Measurements from ENCODE around the gene RECK. TPM values are rescaled to one million over a fixed set of nuclear protein-coding genes. Genes with fewer than 3 reads are reported as not detected.

Gene RECK
- total RNA-seq, 1 experiment from 2014 or later: 2.6 TPM

DNA sequence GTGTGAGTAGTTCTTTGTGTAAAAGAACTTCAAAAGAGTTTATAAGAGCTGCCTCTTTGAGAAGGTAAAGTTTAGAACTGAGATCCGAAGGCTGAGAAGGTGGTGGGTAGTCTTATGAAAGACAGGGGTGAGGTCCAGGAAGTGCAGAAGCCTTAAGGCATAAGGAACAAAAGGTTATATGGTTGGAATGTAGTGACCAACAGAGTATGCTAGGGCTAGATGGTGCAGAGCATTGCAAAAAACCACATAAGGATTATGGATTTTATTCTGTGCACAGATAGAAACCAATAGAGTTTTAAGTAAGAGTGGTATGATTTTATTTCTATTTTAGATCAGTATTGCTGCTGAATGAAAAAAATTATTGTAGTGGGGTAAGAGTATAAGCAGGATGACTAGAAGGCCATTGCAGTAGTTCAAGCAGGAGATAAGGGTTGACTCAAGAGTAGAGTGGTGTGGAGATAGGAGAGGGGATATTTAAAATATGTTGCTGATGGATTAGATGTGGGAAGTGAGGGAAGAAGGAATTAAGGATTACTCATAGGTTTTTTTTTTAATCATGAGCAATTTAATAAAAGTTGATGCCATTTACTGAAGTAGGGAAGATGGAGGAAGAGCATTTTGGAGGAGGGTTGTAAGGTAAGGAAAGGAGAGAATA lies 3.7 kb downstream of the RECK start:
- H2AFZ ChIP-seq (ENCODE audit: low read length): no peak overlapping the region
- H3K4me2 ChIP-seq (ENCODE audit: low read depth, low read length, poor library complexity, severe bottlenecking): no peak overlapping the region
- no peaks in the 10 kb centered on the region for H3K9me2 ChIP-seq (replicated peaks; ENCODE audit: insufficient read depth, low read length)
- no peak overlapping the region for H3K9ac ChIP-seq (ENCODE audit: low read length)
- peaks cover 9% of the 10 kb centered on the region for H3K4me1 ChIP-seq (ENCODE audit: low read length)
- H3K27ac ChIP-seq (ENCODE audit: low read length): no peak overlapping the region
- no peaks in the 10 kb centered on the region for H3K9me3 ChIP-seq (ENCODE audit: low read length)
- no peak overlapping the region for H3K4me3 ChIP-seq (ENCODE audit: low read length)
- DNase-seq: no peak
- H3K36me3 ChIP-seq (ENCODE audit: insufficient read depth, low read length): no peaks in the 10 kb centered on the region
- H3K79me2 ChIP-seq (ENCODE audit: low read length): no peaks in the 10 kb centered on the region
- H4K20me1 ChIP-seq (ENCODE audit: insufficient read depth, low read depth, low read length): peaks cover 8% of the 10 kb centered on the region
- no peaks in the 10 kb centered on the region for H3K27me3 ChIP-seq (ENCODE audit: low read length)

DNA sequence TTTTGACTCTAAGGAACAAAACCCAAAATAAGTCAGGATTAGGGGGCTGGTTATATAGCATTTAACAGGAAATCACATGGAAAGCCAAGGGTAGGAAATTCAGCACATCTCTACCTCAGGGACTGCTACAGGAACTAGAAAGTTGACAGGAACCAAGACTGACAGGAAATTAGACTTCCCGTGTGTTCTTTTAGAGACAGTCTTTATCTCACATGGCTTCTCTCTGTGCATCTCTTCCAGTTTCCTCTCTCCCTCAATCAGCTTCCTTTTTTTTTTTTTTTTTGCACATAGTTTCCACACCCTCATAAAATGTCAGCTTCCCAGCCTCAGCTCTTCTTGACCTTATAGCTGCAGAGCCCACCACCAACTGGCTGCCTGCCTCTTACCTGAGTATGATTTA lies 4.8 kb downstream of the RECK start:
- no peak overlapping the region for H3K4me3 ChIP-seq (ENCODE audit: low read length)
- H3K4me2 ChIP-seq (ENCODE audit: low read depth, low read length, poor library complexity, severe bottlenecking): no peak overlapping the region
- H3K27ac ChIP-seq (ENCODE audit: low read length): no peak overlapping the region
- H3K9ac ChIP-seq (ENCODE audit: low read length): no peak overlapping the region
- H3K79me2 ChIP-seq (ENCODE audit: low read length): no peaks in the 10 kb centered on the region
- no peaks in the 10 kb centered on the region for H3K27me3 ChIP-seq (ENCODE audit: low read length)
- H3K9me2 ChIP-seq (replicated peaks; ENCODE audit: insufficient read depth, low read length): no peaks in the 10 kb centered on the region
- peaks cover 11% of the 10 kb centered on the region for H4K20me1 ChIP-seq (ENCODE audit: insufficient read depth, low read depth, low read length)
- no peaks in the 10 kb centered on the region for H3K36me3 ChIP-seq (ENCODE audit: insufficient read depth, low read length)
- no peaks in the 10 kb centered on the region for H3K9me3 ChIP-seq (ENCODE audit: low read length)
- H3K4me1 ChIP-seq (ENCODE audit: low read length): peaks cover 6% of the 10 kb centered on the region
- DNase-seq: no peak
- H2AFZ ChIP-seq (ENCODE audit: low read length): no peak overlapping the region

DNA sequence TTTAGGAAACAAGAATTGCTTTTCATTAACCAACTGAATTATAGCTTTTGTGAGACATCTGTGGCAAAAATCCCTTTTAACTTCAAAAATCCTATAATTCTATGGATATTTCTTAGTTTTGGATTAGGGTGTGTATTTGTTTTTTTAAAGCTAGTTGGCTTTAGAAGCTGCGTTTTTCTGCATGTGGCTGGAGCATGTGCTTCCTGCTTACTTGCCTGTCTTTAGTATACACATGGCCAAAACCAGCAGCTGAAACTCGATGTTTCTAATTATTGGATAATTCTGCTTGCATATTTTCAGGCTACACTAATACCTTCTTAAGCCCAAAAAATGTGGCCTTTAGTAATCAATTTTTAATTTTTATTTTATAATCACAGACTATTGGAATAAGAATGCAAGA lies 8.9 kb downstream of the RECK start:
- Histone ChIP-seq H3K9me2 (replicated peaks; ENCODE audit: insufficient read depth, low read length) (no peaks in the 10 kb centered on the region), H3K9ac (ENCODE audit: low read length) (no peak overlapping the region), H4K20me1 (ENCODE audit: insufficient read depth, low read depth, low read length) (0 out of 2 replicates have a peak, but pooled peaks cover 6% of the 10 kb centered on the region), H3K4me2 (ENCODE audit: low read depth, low read length, poor library complexity, severe bottlenecking) (no peak overlapping the region), H3K9me3 (ENCODE audit: low read length) (no peaks in the 10 kb centered on the region), H3K4me1 (ENCODE audit: low read length) (no peaks in the 10 kb centered on the region), H3K79me2 (ENCODE audit: low read length) (no peaks in the 10 kb centered on the region), H2AFZ (ENCODE audit: low read length) (no peak overlapping the region), H3K27me3 (ENCODE audit: low read length) (no peaks in the 10 kb centered on the region), H3K36me3 (ENCODE audit: insufficient read depth, low read length) (no peaks in the 10 kb centered on the region), H3K4me3 (ENCODE audit: low read length) (no peak overlapping the region), H3K27ac (ENCODE audit: low read length) (no peak overlapping the region)
- no peak for DNase-seq

DNA sequence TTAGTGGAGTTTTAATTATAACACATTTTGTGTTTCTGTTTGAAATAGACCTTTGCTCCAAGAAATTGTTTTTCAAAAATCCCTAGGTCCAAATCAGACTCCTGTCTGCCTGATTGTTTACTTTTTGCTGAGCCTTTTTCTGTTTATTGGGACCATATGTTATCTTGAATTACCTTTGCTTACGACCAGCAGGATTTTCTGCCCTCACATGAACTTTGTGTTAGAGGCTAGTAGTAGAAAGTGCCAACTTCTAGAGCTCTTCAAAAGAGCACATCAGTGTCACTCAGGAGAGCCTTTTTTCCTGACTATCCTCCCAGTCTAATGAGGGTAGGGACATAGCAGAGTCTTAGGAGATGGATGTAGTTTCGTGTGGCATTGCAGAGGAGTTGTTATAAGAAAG lies 10.2 kb downstream of the RECK start:
- Histone ChIP-seq H3K9me3 (ENCODE audit: low read length) (no peaks in the 10 kb centered on the region), H3K27me3 (ENCODE audit: low read length) (no peaks in the 10 kb centered on the region), H3K4me3 (ENCODE audit: low read length) (no peak overlapping the region), H3K4me1 (ENCODE audit: low read length) (no peaks in the 10 kb centered on the region), H3K79me2 (ENCODE audit: low read length) (no peaks in the 10 kb centered on the region), H3K27ac (ENCODE audit: low read length) (no peak overlapping the region), H3K4me2 (ENCODE audit: low read depth, low read length, poor library complexity, severe bottlenecking) (no peak overlapping the region), H3K36me3 (ENCODE audit: insufficient read depth, low read length) (no peaks in the 10 kb centered on the region), H3K9ac (ENCODE audit: low read length) (no peak overlapping the region), H4K20me1 (ENCODE audit: insufficient read depth, low read depth, low read length) (0 out of 2 replicates have a peak, but pooled peaks cover 3% of the 10 kb centered on the region), H2AFZ (ENCODE audit: low read length) (no peak overlapping the region), H3K9me2 (replicated peaks; ENCODE audit: insufficient read depth, low read length) (0 out of 2 replicates have a peak, but pooled peaks cover 2% of the 10 kb centered on the region)
- no peak for DNase-seq

DNA sequence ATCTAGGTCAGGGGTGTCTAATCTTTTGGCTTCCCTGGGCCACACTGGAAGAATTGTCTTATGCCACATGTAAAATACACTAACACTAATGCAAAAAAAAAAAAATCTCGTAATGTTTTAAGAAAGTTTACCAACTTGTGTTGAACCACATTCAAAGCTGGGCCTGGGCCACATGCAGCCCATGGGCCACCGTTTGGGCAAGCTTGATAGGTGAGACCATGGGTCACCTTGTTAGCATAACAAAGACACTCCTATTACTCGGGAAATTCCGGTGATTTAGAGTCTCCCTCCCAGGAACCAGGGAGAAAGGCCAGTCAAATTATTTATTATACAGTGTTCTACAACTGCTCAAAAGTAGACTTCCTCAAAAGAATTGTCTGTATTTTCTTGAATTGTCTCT lies 12.7 kb downstream of the RECK start:
- no peak overlapping the region for H2AFZ ChIP-seq (ENCODE audit: low read length)
- H3K9me2 ChIP-seq (replicated peaks; ENCODE audit: insufficient read depth, low read length): 0 out of 2 replicates have a peak, but pooled peaks cover 3% of the 10 kb centered on the region
- H3K79me2 ChIP-seq (ENCODE audit: low read length): no peaks in the 10 kb centered on the region
- H3K27me3 ChIP-seq (ENCODE audit: low read length): no peaks in the 10 kb centered on the region
- H3K27ac ChIP-seq (ENCODE audit: low read length): no peak overlapping the region
- H4K20me1 ChIP-seq (ENCODE audit: insufficient read depth, low read depth, low read length): 0 out of 2 replicates have a peak, but pooled peaks cover 3% of the 10 kb centered on the region
- H3K9ac ChIP-seq (ENCODE audit: low read length): no peak overlapping the region
- no peaks in the 10 kb centered on the region for H3K36me3 ChIP-seq (ENCODE audit: insufficient read depth, low read length)
- H3K4me2 ChIP-seq (ENCODE audit: low read depth, low read length, poor library complexity, severe bottlenecking): no peak overlapping the region
- no peaks in the 10 kb centered on the region for H3K9me3 ChIP-seq (ENCODE audit: low read length)
- no peaks in the 10 kb centered on the region for H3K4me1 ChIP-seq (ENCODE audit: low read length)
- no peak for DNase-seq
- no peak overlapping the region for H3K4me3 ChIP-seq (ENCODE audit: low read length)

DNA sequence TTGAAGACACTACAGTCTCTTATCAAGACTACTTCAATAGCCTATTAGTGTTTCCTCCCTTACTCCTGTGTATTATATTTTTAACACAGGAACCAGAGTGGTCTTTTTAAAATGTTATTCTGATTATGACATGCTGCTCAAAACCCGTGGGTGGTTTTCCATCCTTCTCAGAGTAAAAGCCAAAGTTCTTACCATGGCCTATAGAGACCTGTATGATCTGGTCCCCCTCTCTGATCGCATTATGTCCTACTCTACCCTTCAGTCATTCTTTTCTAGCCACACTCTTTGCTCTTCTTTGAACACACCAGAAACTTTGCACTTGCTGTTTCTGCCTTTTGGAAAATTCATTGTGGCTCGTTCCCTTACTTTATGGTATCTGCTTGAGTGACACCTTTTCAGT lies 13.8 kb downstream of the RECK start:
- no peaks in the 10 kb centered on the region for H3K27me3 ChIP-seq (ENCODE audit: low read length)
- 0 out of 2 replicates have a peak, but pooled peaks cover 3% of the 10 kb centered on the region for H3K9me2 ChIP-seq (replicated peaks; ENCODE audit: insufficient read depth, low read length)
- no peak overlapping the region for H3K9ac ChIP-seq (ENCODE audit: low read length)
- H3K4me1 ChIP-seq (ENCODE audit: low read length): no peaks in the 10 kb centered on the region
- H3K27ac ChIP-seq (ENCODE audit: low read length): no peak overlapping the region
- H3K4me2 ChIP-seq (ENCODE audit: low read depth, low read length, poor library complexity, severe bottlenecking): no peak overlapping the region
- no peaks in the 10 kb centered on the region for H3K79me2 ChIP-seq (ENCODE audit: low read length)
- no peak for DNase-seq
- H3K9me3 ChIP-seq (ENCODE audit: low read length): no peaks in the 10 kb centered on the region
- H2AFZ ChIP-seq (ENCODE audit: low read length): no peak overlapping the region
- no peak overlapping the region for H3K4me3 ChIP-seq (ENCODE audit: low read length)
- H4K20me1 ChIP-seq (ENCODE audit: insufficient read depth, low read depth, low read length): 0 out of 2 replicates have a peak, but pooled peaks cover 3% of the 10 kb centered on the region
- H3K36me3 ChIP-seq (ENCODE audit: insufficient read depth, low read length): no peaks in the 10 kb centered on the region

DNA sequence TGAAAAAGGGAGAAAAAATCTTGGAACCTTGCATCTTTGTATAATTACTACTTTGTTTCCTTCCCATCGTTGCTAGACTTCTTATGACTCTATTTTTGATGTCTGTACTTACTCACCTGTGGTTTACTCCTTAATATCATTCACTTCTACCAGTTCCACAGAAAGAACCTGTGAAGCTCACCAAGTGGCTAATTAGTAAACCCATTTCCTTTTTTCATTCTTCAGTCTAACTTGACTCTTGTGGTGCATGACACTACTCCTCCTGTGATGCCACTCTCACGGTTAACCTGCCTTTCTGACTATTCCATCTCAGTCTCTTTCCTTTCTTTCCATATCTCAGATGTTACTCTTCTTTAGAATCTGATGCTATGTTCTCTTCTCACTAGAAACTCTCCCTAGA lies 14.6 kb downstream of the RECK start:
- Histone ChIP-seq H3K4me3 (ENCODE audit: low read length) (no peak overlapping the region), H3K9me2 (replicated peaks; ENCODE audit: insufficient read depth, low read length) (0 out of 2 replicates have a peak, but pooled peaks cover 3% of the 10 kb centered on the region), H3K27ac (ENCODE audit: low read length) (no peak overlapping the region), H3K27me3 (ENCODE audit: low read length) (no peaks in the 10 kb centered on the region), H3K79me2 (ENCODE audit: low read length) (no peaks in the 10 kb centered on the region), H3K36me3 (ENCODE audit: insufficient read depth, low read length) (no peaks in the 10 kb centered on the region), H2AFZ (ENCODE audit: low read length) (no peak overlapping the region), H4K20me1 (ENCODE audit: insufficient read depth, low read depth, low read length) (0 out of 2 replicates have a peak, but pooled peaks cover 1% of the 10 kb centered on the region), H3K9me3 (ENCODE audit: low read length) (no peaks in the 10 kb centered on the region), H3K9ac (ENCODE audit: low read length) (no peak overlapping the region), H3K4me1 (ENCODE audit: low read length) (no peaks in the 10 kb centered on the region), H3K4me2 (ENCODE audit: low read depth, low read length, poor library complexity, severe bottlenecking) (no peak overlapping the region)
- DNase-seq: no peak

DNA sequence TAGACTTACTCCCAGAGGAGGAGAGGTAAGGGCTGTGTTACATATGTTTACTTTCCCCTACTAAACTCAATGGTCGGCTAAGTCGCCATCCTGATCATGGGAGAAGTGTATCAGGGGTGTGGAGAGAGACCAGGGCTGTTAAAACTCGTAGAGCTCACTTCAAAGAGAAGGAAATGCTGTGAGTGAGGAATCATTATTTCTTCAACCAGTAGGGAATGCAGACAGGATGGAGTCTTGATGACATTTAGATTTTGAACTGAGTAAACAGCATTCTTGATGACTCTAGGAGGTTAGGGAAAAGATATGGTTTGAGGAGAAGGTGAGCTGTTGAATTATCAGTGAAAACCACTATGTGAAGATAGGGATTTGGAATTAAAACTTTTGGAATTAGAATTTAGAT lies 17.3 kb downstream of the RECK start:
- H3K4me2 ChIP-seq (ENCODE audit: low read depth, low read length, poor library complexity, severe bottlenecking): no peak overlapping the region
- H4K20me1 ChIP-seq (ENCODE audit: insufficient read depth, low read depth, low read length): no peaks in the 10 kb centered on the region
- no peak overlapping the region for H3K27ac ChIP-seq (ENCODE audit: low read length)
- no peak overlapping the region for H3K9ac ChIP-seq (ENCODE audit: low read length)
- H3K36me3 ChIP-seq (ENCODE audit: insufficient read depth, low read length): no peaks in the 10 kb centered on the region
- no peak overlapping the region for H2AFZ ChIP-seq (ENCODE audit: low read length)
- 0 out of 2 replicates have a peak, but pooled peaks cover 3% of the 10 kb centered on the region for H3K9me2 ChIP-seq (replicated peaks; ENCODE audit: insufficient read depth, low read length)
- no peaks in the 10 kb centered on the region for H3K27me3 ChIP-seq (ENCODE audit: low read length)
- no peaks in the 10 kb centered on the region for H3K4me1 ChIP-seq (ENCODE audit: low read length)
- no peak for DNase-seq
- H3K79me2 ChIP-seq (ENCODE audit: low read length): no peaks in the 10 kb centered on the region
- no peak overlapping the region for H3K4me3 ChIP-seq (ENCODE audit: low read length)
- H3K9me3 ChIP-seq (ENCODE audit: low read length): no peaks in the 10 kb centered on the region
